Thyroid gland (tissue), 4 donors: Measurements from ENCODE around the gene SRRT. TPM values are rescaled to one million over a fixed set of nuclear protein-coding genes. Genes with fewer than 3 reads are reported as not detected.
"Not testable (repeated sequence)": the region's sequence is repeated elsewhere in the genome, so short reads cannot be mapped to it uniquely, and the experiment has no call there.

ENCODE experiments used
- DNase-seq, 2 donors: peaks; one replicate each; pipeline ENCODE4 v3.0.0-alpha.2; 2019
- H3K27ac ChIP-seq, 3 donors: fragments of 200-600 bp; sonication (generic); 1 replicate in 2 of 3; 2 replicates in 1 of 3; pipeline ENCODE4 v1.5.1; 2016 to 2019; ENCODE audit warnings: mild to moderate bottlenecking in 1 of 3, moderate library complexity in 1 of 3
- H3K27me3 ChIP-seq: fragments of 200-600 bp; sonication (generic); one replicate; pipeline ENCODE4 v1.5.1; 2019
- H3K36me3 ChIP-seq, 2 donors: fragments of 200-600 bp; sonication (generic); one replicate each; pipeline ENCODE4 v1.5.1; 2016 to 2019
- H3K4me1 ChIP-seq, 2 donors: fragments of 200-600 bp; sonication (generic); one replicate each; pipeline ENCODE4 v1.5.1; 2017 to 2019
- H3K4me3 ChIP-seq, 3 donors: fragments of 200-600 bp; sonication (generic); replicated peaks in 1 of 3; 1 replicate in 2 of 3; 2 replicates in 1 of 3; pipeline ENCODE4 v1.5.1; 2016; ENCODE audit warnings: mild to moderate bottlenecking in 1 of 3
- H3K9me3 ChIP-seq: fragments of 200-600 bp; sonication (generic); one replicate; pipeline ENCODE4 v1.5.1; 2017
- CTCF ChIP-seq, 6 experiments: fragments of 200-600 bp in 3 of 6; fragments of 450-650 bp in 3 of 6; sonication (generic) in 3 of 6; IDR thresholded peaks; one replicate each; pipeline ENCODE4 v1.5.1; 2016 to 2019; ENCODE audit warnings: antibody characterized with exemption in 6 of 6, mild to moderate bottlenecking in 2 of 6, inconsistent platforms in 1 of 6, moderate library complexity in 1 of 6
- POLR2A ChIP-seq, 2 donors: fragments of 450-650 bp; IDR thresholded peaks; one replicate each; pipeline ENCODE4 v1.6.1; 2017; ENCODE audit warnings: antibody characterized with exemption in 2 of 2, mild to moderate bottlenecking in 2 of 2, moderate library complexity in 1 of 2
- WGBS, 2 donors: methylation state at CpG; one replicate each; pipeline ENCODE4 v1.1.5; 2017; 5-methylcytosine and 5-hydroxymethylcytosine counted together
- intact Hi-C: fragments of 100-400 bp; cut with DNase I; formaldehyde crosslinking; loops from one replicate; pipeline ENCODE4 v1.15.1; 2023
- total RNA-seq, 4 donors: library from RNA; depleted of rRNA; stranded (reverse); fragments of >200 nt; gene quantifications; one replicate each; pipeline ENCODE4 v1.2.3, GENCODE V29; 2016

SRRT gene
- total RNA-seq, 4 donors from 2014 or later, result 62.5 to 109 (median 93.2) TPM

- no peaks in the 10 kb centered on the region for H3K9me3 ChIP-seq
- H3K36me3 ChIP-seq, result no peaks in the 10 kb centered on the region
- intact Hi-C loops, result no loop called here
- no peaks in the 10 kb centered on the region for H3K27me3 ChIP-seq
- no peak for DNase-seq
- H3K4me1 ChIP-seq, result no peaks in the 10 kb centered on the region
- H3K4me3 ChIP-seq, result no peak overlapping the region
- 94 to 95% methylated on average over 5 of the region's 5 CpGs for WGBS, 2 donors
- no peak for TF ChIP-seq CTCF (IDR thresholded peaks at IDR 0.05)
- TF ChIP-seq POLR2A (IDR thresholded peaks at IDR 0.05), result no peak
- H3K27ac ChIP-seq, result no peak overlapping the region
Measured at GRCh38 chr7:100908512-100908911, 33.6 kb downstream of the SRRT start.

- H3K27ac ChIP-seq, H3K4me3 ChIP-seq, H3K36me3 ChIP-seq, H3K4me1 ChIP-seq, H3K9me3 ChIP-seq, H3K27me3 ChIP-seq, intact Hi-C loops, DNase-seq: not testable (repeated sequence)
- 82 to 84% methylated on average over 7 of the region's 7 CpGs for WGBS, 2 donors
Measured at GRCh38 chr7:100910443-100910842, 35.5 kb downstream of the SRRT start.

GRCh38 chr7:100911484-100911883 lies 36.6 kb downstream of the SRRT start:
- H3K27ac ChIP-seq, result no peak overlapping the region
- WGBS, 2 donors, result 81 to 88% methylated on average over 3 of the region's 3 CpGs
- no peaks in the 10 kb centered on the region for H3K36me3 ChIP-seq
- no peaks in the 10 kb centered on the region for H3K27me3 ChIP-seq
- intact Hi-C loops, result no loop called here
- H3K4me1 ChIP-seq, result no peaks in the 10 kb centered on the region
- TF ChIP-seq CTCF (IDR thresholded peaks at IDR 0.05) (no peak), POLR2A (IDR thresholded peaks at IDR 0.05) (no peak)
- no peak overlapping the region for H3K4me3 ChIP-seq
- no peak for DNase-seq
- H3K9me3 ChIP-seq, result no peaks in the 10 kb centered on the region

- intact Hi-C loops, result no loop called here
- H3K9me3 ChIP-seq, result no peaks in the 10 kb centered on the region
- no peak overlapping the region for H3K4me3 ChIP-seq
- H3K4me1 ChIP-seq, result no peaks in the 10 kb centered on the region
- DNase-seq, result no peak
- H3K27ac ChIP-seq, result no peak overlapping the region
- TF ChIP-seq CTCF (IDR thresholded peaks at IDR 0.05) (no peak), POLR2A (IDR thresholded peaks at IDR 0.05) (no peak)
- WGBS, 2 donors, result 88 to 90% methylated on average over 15 of the region's 15 CpGs
- no peaks in the 10 kb centered on the region for H3K27me3 ChIP-seq
- H3K36me3 ChIP-seq, result no peaks in the 10 kb centered on the region
Measured at GRCh38 chr7:100914208-100914878, 39.4 kb downstream of the SRRT start.

GRCh38 chr7:100914879-100915447 lies 40.1 kb downstream of the SRRT start:
- intact Hi-C loops, result no loop called here
- Histone ChIP-seq H3K27me3 (no peaks in the 10 kb centered on the region), H3K4me3 (no peak overlapping the region), H3K36me3 (no peaks in the 10 kb centered on the region), H3K27ac (no peak overlapping the region), H3K4me1 (no peaks in the 10 kb centered on the region), H3K9me3 (no peaks in the 10 kb centered on the region)
- no peak for DNase-seq
- 78 to 80% methylated on average over 8 of the region's 8 CpGs for WGBS, 2 donors
- TF ChIP-seq CTCF (IDR thresholded peaks at IDR 0.05) (no peak), POLR2A (IDR thresholded peaks at IDR 0.05) (no peak)

- WGBS, 2 donors, result 90 to 94% methylated on average over 5 of the region's 5 CpGs
- H3K4me3 ChIP-seq, DNase-seq, intact Hi-C loops, H3K9me3 ChIP-seq, H3K27me3 ChIP-seq, H3K4me1 ChIP-seq, H3K27ac ChIP-seq, H3K36me3 ChIP-seq: not testable (repeated sequence)
Measured at GRCh38 chr7:100919335-100919734, 44.4 kb downstream of the SRRT start.

- H3K9me3 ChIP-seq, intact Hi-C loops, H3K4me3 ChIP-seq, H3K36me3 ChIP-seq, H3K27me3 ChIP-seq, H3K27ac ChIP-seq, DNase-seq, H3K4me1 ChIP-seq: not testable (repeated sequence)
- 64 to 75% methylated on average over 9 of the region's 9 CpGs for WGBS, 2 donors
Measured at GRCh38 chr7:100919779-100920437, 45.0 kb downstream of the SRRT start.
